Activated T-cell treated with anti-CD3 and anti-CD28 coated beads, Interleukin-2, amount 50 U/mL, for 24 hours (primary cell): Measurements from ENCODE around the gene ANKLE1.
A peak's percentile ranks its signal among the peaks of the same experiment; 100 is the strongest.

ENCODE experiments used
- DNase-seq: peaks from one replicate; pipeline ENCODE4 v3.0.0-alpha.2; 2020
- H3K27ac Mint-ChIP-seq: 2 replicates; pipeline ENCODE4 v1.8.0; 2020; ENCODE audit warnings: mild to moderate bottlenecking, mixed read lengths
- H3K27me3 Mint-ChIP-seq: 2 replicates; pipeline ENCODE4 v1.8.0; 2020; ENCODE audit warnings: mixed read lengths
- H3K36me3 Mint-ChIP-seq: 2 replicates; pipeline ENCODE4 v1.8.0; 2020; ENCODE audit warnings: low read depth, mixed read lengths
- H3K4me1 Mint-ChIP-seq: 2 replicates; pipeline ENCODE4 v1.8.0; 2020; ENCODE audit warnings: low read depth, mixed read lengths
- H3K4me3 Mint-ChIP-seq: 2 replicates; pipeline ENCODE4 v1.8.0; 2020; ENCODE audit warnings: mild to moderate bottlenecking, moderate library complexity, mixed read lengths
- H3K9me3 Mint-ChIP-seq: 2 replicates; pipeline ENCODE4 v1.8.0; 2020; ENCODE audit warnings: mixed read lengths

ANKLE1 gene

GRCh38 chr19:17321655-17322489 is 40.2 kb downstream of the ANKLE1 start:
- H3K27me3 Mint-ChIP-seq = no peaks in the 10 kb centered on the region
- peak overlapping the region; percentile 71 for H3K27ac Mint-ChIP-seq
- H3K4me3 Mint-ChIP-seq = no peak overlapping the region
- peaks cover 47% of the 10 kb centered on the region for H3K36me3 Mint-ChIP-seq
- peaks cover 2% of the 10 kb centered on the region for H3K4me1 Mint-ChIP-seq
- no peaks in the 10 kb centered on the region for H3K9me3 Mint-ChIP-seq
- no peak for DNase-seq

GRCh38 chr19:17322854-17323253 is 41.2 kb downstream of the ANKLE1 start:
- peaks cover 3% of the 10 kb centered on the region for H3K4me1 Mint-ChIP-seq
- no peak for DNase-seq
- no peaks in the 10 kb centered on the region for H3K27me3 Mint-ChIP-seq
- H3K36me3 Mint-ChIP-seq = peaks cover 37% of the 10 kb centered on the region
- H3K9me3 Mint-ChIP-seq = no peaks in the 10 kb centered on the region
- peak overlapping the region; percentile 71 for H3K27ac Mint-ChIP-seq
- no peak overlapping the region for H3K4me3 Mint-ChIP-seq

- H3K4me3 Mint-ChIP-seq = no peak overlapping the region
- no peaks in the 10 kb centered on the region for H3K9me3 Mint-ChIP-seq
- H3K27ac Mint-ChIP-seq = no peak overlapping the region
Observed at GRCh38 chr19:17323300-17323963, 41.7 kb downstream of the ANKLE1 start.

GRCh38 chr19:17323964-17324332 is 42.2 kb downstream of the ANKLE1 start:
- Mint-ChIP-seq H3K9me3 (no peaks in the 10 kb centered on the region), H3K27ac (no peak overlapping the region), H3K4me1 (peaks cover 6% of the 10 kb centered on the region), H3K4me3 (no peak overlapping the region), H3K36me3 (peaks cover 34% of the 10 kb centered on the region), H3K27me3 (no peaks in the 10 kb centered on the region)
- DNase-seq = no peak

More at GRCh38 chr19:17323300-17323963, 41.7 kb downstream of the ANKLE1 start:
- Mint-ChIP-seq H3K4me1 (peaks cover 5% of the 10 kb centered on the region), H3K27me3 (no peaks in the 10 kb centered on the region), H3K36me3 (peaks cover 36% of the 10 kb centered on the region)
- no peak for DNase-seq

GRCh38 chr19:17324357-17325114 is 42.8 kb downstream of the ANKLE1 start:
- Mint-ChIP-seq H3K27me3 (no peaks in the 10 kb centered on the region), H3K4me3 (no peak overlapping the region), H3K27ac (no peak overlapping the region), H3K36me3 (peaks cover 28% of the 10 kb centered on the region), H3K9me3 (no peaks in the 10 kb centered on the region), H3K4me1 (peaks cover 7% of the 10 kb centered on the region)
- no peak for DNase-seq

- H3K36me3 Mint-ChIP-seq = peaks cover 22% of the 10 kb centered on the region
- H3K4me1 Mint-ChIP-seq = peaks cover 10% of the 10 kb centered on the region
- no peaks in the 10 kb centered on the region for H3K9me3 Mint-ChIP-seq
- H3K27ac Mint-ChIP-seq = no peak overlapping the region
- no peak for DNase-seq
- H3K27me3 Mint-ChIP-seq = no peaks in the 10 kb centered on the region
- no peak overlapping the region for H3K4me3 Mint-ChIP-seq
Observed at GRCh38 chr19:17325133-17325532, 43.4 kb downstream of the ANKLE1 start.

GRCh38 chr19:17325881-17326594 is 44.3 kb downstream of the ANKLE1 start:
- no peak for DNase-seq
- Mint-ChIP-seq H3K27ac (no peak overlapping the region), H3K36me3 (peaks cover 13% of the 10 kb centered on the region)

GRCh38 chr19:17326595-17326966 is 44.9 kb downstream of the ANKLE1 start:
- H3K27ac Mint-ChIP-seq = no peak overlapping the region
- peaks cover 10% of the 10 kb centered on the region for H3K36me3 Mint-ChIP-seq
- no peaks in the 10 kb centered on the region for H3K9me3 Mint-ChIP-seq
- H3K4me1 Mint-ChIP-seq = peaks cover 11% of the 10 kb centered on the region
- no peak for DNase-seq
- no peak overlapping the region for H3K4me3 Mint-ChIP-seq
- H3K27me3 Mint-ChIP-seq = no peaks in the 10 kb centered on the region

More at GRCh38 chr19:17325881-17326594, 44.3 kb downstream of the ANKLE1 start:
- no peaks in the 10 kb centered on the region for H3K9me3 Mint-ChIP-seq
- H3K27me3 Mint-ChIP-seq = no peaks in the 10 kb centered on the region
- peaks cover 11% of the 10 kb centered on the region for H3K4me1 Mint-ChIP-seq
- no peak overlapping the region for H3K4me3 Mint-ChIP-seq

GRCh38 chr19:17327068-17327653 is 45.5 kb downstream of the ANKLE1 start:
- no peak overlapping the region for H3K27ac Mint-ChIP-seq
- no peaks in the 10 kb centered on the region for H3K9me3 Mint-ChIP-seq
- no peak for DNase-seq
- no peak overlapping the region for H3K4me3 Mint-ChIP-seq
- peaks cover 8% of the 10 kb centered on the region for H3K36me3 Mint-ChIP-seq
- peaks cover 11% of the 10 kb centered on the region for H3K4me1 Mint-ChIP-seq
- H3K27me3 Mint-ChIP-seq = no peaks in the 10 kb centered on the region

GRCh38 chr19:17327654-17328516 is 46.2 kb downstream of the ANKLE1 start:
- H3K4me3 Mint-ChIP-seq = peak overlapping the region; percentile 58
- peak; percentile 77 for DNase-seq
- peaks cover 15% of the 10 kb centered on the region for H3K4me1 Mint-ChIP-seq
- no peaks in the 10 kb centered on the region for H3K27me3 Mint-ChIP-seq
- H3K27ac Mint-ChIP-seq = no peak overlapping the region
- H3K9me3 Mint-ChIP-seq = no peaks in the 10 kb centered on the region
- H3K36me3 Mint-ChIP-seq = peaks cover 2% of the 10 kb centered on the region

GRCh38 chr19:17328517-17329365 is 47.0 kb downstream of the ANKLE1 start:
- no peaks in the 10 kb centered on the region for H3K27me3 Mint-ChIP-seq

GRCh38 chr19:17329366-17330261 is 47.9 kb downstream of the ANKLE1 start:
- Mint-ChIP-seq H3K4me3 (no peak overlapping the region), H3K36me3 (peaks cover 1% of the 10 kb centered on the region), H3K4me1 (peaks cover 23% of the 10 kb centered on the region), H3K27me3 (no peaks in the 10 kb centered on the region), H3K9me3 (no peaks in the 10 kb centered on the region), H3K27ac (no peak overlapping the region)
- DNase-seq = no peak

More at GRCh38 chr19:17328517-17329365, 47.0 kb downstream of the ANKLE1 start:
- Mint-ChIP-seq H3K36me3 (peaks cover 1% of the 10 kb centered on the region), H3K4me3 (peak overlapping the region; percentile 55), H3K27ac (no peak overlapping the region), H3K9me3 (no peaks in the 10 kb centered on the region), H3K4me1 (peaks cover 19% of the 10 kb centered on the region)
- DNase-seq = peak; percentile 66
